Amygdala (tissue), 56 donors: ENCODE results near the gene EML4.

Experiments
- DNase-seq, 56 donors: peaks; one replicate each; lab custom pipeline; 2025; lab: John Stamatoyannopoulos, UW

EML4 gene

GRCh38 chr2:42137125-42137841 lies 31.9 kb upstream of the EML4 start:
- no peak for DNase-seq

- DNase-seq = peak in 2 of 56 donors; percentile 24 to 30
These were observed 30.8 kb upstream of the EML4 start for GRCh38 chr2:42138163-42139015.

- no peak for DNase-seq
These were observed 30.1 kb upstream of the EML4 start for GRCh38 chr2:42139101-42139500.

- no peak for DNase-seq
These were observed 28.7 kb upstream of the EML4 start for GRCh38 chr2:42140496-42140895.

GRCh38 chr2:42141687-42142546 lies 27.2 kb upstream of the EML4 start:
- peak in 7 of 56 donors; percentile 9 to 43 (median 12) for DNase-seq

- no peak for DNase-seq
These were observed 26.5 kb upstream of the EML4 start for GRCh38 chr2:42142547-42143184.

- no peak for DNase-seq
These were observed 21.4 kb upstream of the EML4 start for GRCh38 chr2:42147641-42148274.

- no peak for DNase-seq
These were observed 19.0 kb upstream of the EML4 start for GRCh38 chr2:42150159-42150558.

- no peak for DNase-seq
These were observed 15.1 kb upstream of the EML4 start for GRCh38 chr2:42153944-42154581.

- DNase-seq = no peak
These were observed 12.4 kb upstream of the EML4 start for GRCh38 chr2:42156721-42157120.

- DNase-seq = no peak
These were observed 7.7 kb upstream of the EML4 start for GRCh38 chr2:42161444-42161843.

- DNase-seq = peak in 1 of 56 donors; percentile 3
These were observed 5.6 kb upstream of the EML4 start for GRCh38 chr2:42163444-42164045.

- no peak for DNase-seq
These were observed 5.1 kb upstream of the EML4 start for GRCh38 chr2:42164046-42164445.

- DNase-seq = no peak
These were observed 4.2 kb upstream of the EML4 start for GRCh38 chr2:42164971-42165370.

- no peak for DNase-seq
These were observed 1.7 kb upstream of the EML4 start for GRCh38 chr2:42167458-42167857.

GRCh38 chr2:42168459-42169099 lies 574 bp upstream of the EML4 start:
- DNase-seq = no peak

- peak in 2 of 56 donors; percentile 29 to 32 for DNase-seq
These were observed 845 bp downstream of the EML4 start for GRCh38 chr2:42169874-42170521.
